ENCODE results near the gene PRAME. TPM values are rescaled to one million over a fixed set of nuclear protein-coding genes. Genes with fewer than 3 reads are reported as not detected.
"Not testable (repeated sequence)": the region's sequence is repeated elsewhere in the genome, so short reads cannot be mapped to it uniquely, and the experiment has no call there.

Gene PRAME
- total RNA-seq, 1 experiment from 2014 or later: not detected

DNA sequence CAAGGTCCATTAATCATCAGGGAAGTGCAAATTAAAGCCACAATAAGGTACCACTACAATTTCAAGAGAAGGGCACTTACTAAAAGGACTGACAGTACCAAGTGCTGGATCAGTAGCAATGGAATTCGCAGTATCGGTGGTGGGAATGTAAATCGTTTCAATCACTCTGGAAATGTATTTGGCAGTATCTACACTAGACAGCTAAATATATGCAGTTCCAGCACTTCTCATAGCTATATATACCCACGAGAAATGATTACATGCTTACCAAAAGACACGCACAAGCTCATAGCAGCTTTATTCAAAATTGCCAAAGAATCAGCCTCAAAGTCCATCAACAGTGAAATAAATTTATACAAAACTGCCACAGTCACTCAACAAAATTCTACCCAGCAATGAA lies 46.1 kb downstream of the PRAME start:
- POLR2A ChIA-PET (ENCODE audit: unreplicated experiment): no interaction called here
- no TSS peak for BruUV-seq (replicated peaks)
- H4K20me1 ChIP-seq (ENCODE audit: insufficient read depth): no peaks in the 10 kb centered on the region
- H2AFZ ChIP-seq: no peak overlapping the region
- H3K27me3 ChIP-seq (ENCODE audit: insufficient read depth, low read depth): peaks cover 42% of the 10 kb centered on the region
- 0 out of 2 replicates have a peak, but pooled peaks cover 1% of the 10 kb centered on the region for H3K4me1 ChIP-seq (replicated peaks; ENCODE audit: insufficient read depth)
- CTCF ChIA-PET: no interaction called here
- TF ChIP-seq EZH2 (IDR thresholded peaks at IDR 0.05; ENCODE audit: low read depth) (no peak), CTCF (conservative IDR thresholded peaks at IDR 0.05) (no peak)
- H3K4me3 ChIP-seq: no peak overlapping the region
- peaks cover 10% of the 10 kb centered on the region; the same call in 1 of the 2 replicates for H3K9me3 ChIP-seq (ENCODE audit: insufficient read depth, low read depth)
- H3K36me3 ChIP-seq (ENCODE audit: low read depth): no peaks in the 10 kb centered on the region
- DNase-seq: no peak
- H3K27ac ChIP-seq: no peak overlapping the region
- H3K79me2 ChIP-seq (ENCODE audit: low read depth): no peaks in the 10 kb centered on the region
- H3K4me2 ChIP-seq: no peak overlapping the region
- intact Hi-C loops (cut with micrococcal nuclease; ENCODE audit: unreplicated experiment): no loop called here
- H3K9me2 ChIP-seq (ENCODE audit: insufficient read depth): no peaks in the 10 kb centered on the region
- no peaks in the 10 kb centered on the region for H3F3A ChIP-seq (ENCODE audit: insufficient read depth, low read depth)

GRCh38 chr22:22510833-22511232 lies 48.2 kb downstream of the PRAME start:
- H2AFZ ChIP-seq; POLR2A ChIA-PET (ENCODE audit: unreplicated experiment): not testable (repeated sequence)
- CTCF ChIA-PET: interaction anchor here (0.6 kb wide), 1 partner anchor 77 kb away, joined by 9 read pairs; no protein-coding TSS in a partner anchor

GRCh38 chr22:22509912-22510311 lies 49.2 kb downstream of the PRAME start:
- H3K27ac ChIP-seq; H3K9me2 ChIP-seq (ENCODE audit: insufficient read depth); H3K4me2 ChIP-seq; H3K9me3 ChIP-seq (ENCODE audit: insufficient read depth, low read depth); H3K4me1 ChIP-seq (replicated peaks; ENCODE audit: insufficient read depth); H4K20me1 ChIP-seq (ENCODE audit: insufficient read depth); CTCF ChIA-PET; H3K79me2 ChIP-seq (ENCODE audit: low read depth); H3K36me3 ChIP-seq (ENCODE audit: low read depth); H3K4me3 ChIP-seq; POLR2A ChIA-PET (ENCODE audit: unreplicated experiment); intact Hi-C loops (cut with micrococcal nuclease; ENCODE audit: unreplicated experiment); H2AFZ ChIP-seq; H3F3A ChIP-seq (ENCODE audit: insufficient read depth, low read depth); BruUV-seq (replicated peaks); DNase-seq: not testable (repeated sequence)
- H3K27me3 ChIP-seq (ENCODE audit: insufficient read depth, low read depth): peaks cover 32% of the 10 kb centered on the region

More at GRCh38 chr22:22510833-22511232, 48.2 kb downstream of the PRAME start:
- DNase-seq; H3K9me2 ChIP-seq (ENCODE audit: insufficient read depth); H3K4me3 ChIP-seq; H3K4me1 ChIP-seq (replicated peaks; ENCODE audit: insufficient read depth); intact Hi-C loops (cut with micrococcal nuclease; ENCODE audit: unreplicated experiment); H3K27ac ChIP-seq; H3K79me2 ChIP-seq (ENCODE audit: low read depth); H3K36me3 ChIP-seq (ENCODE audit: low read depth); H3F3A ChIP-seq (ENCODE audit: insufficient read depth, low read depth); H3K9me3 ChIP-seq (ENCODE audit: insufficient read depth, low read depth); H3K4me2 ChIP-seq; H4K20me1 ChIP-seq (ENCODE audit: insufficient read depth); BruUV-seq (replicated peaks): not testable (repeated sequence)
- peaks cover 37% of the 10 kb centered on the region for H3K27me3 ChIP-seq (ENCODE audit: insufficient read depth, low read depth)

- Histone ChIP-seq H3F3A (ENCODE audit: insufficient read depth, low read depth) (no peaks in the 10 kb centered on the region), H3K4me3 (peak within 1 kb of the TSS; percentile 73), H3K9me2 (ENCODE audit: insufficient read depth) (no peaks in the 10 kb centered on the region), H3K27ac (no peak within 1 kb of the TSS), H3K4me2 (peak within 1 kb of the TSS; percentile 80), H3K9me3 (ENCODE audit: insufficient read depth, low read depth) (peaks cover 10% of the 10 kb centered on the region; the same call in 1 of the 2 replicates), H2AFZ (peak within 1 kb of the TSS; percentile 90), H4K20me1 (ENCODE audit: insufficient read depth) (no peaks in the 10 kb centered on the region), H3K79me2 (ENCODE audit: low read depth) (no peaks in the 10 kb centered on the region), H3K4me1 (replicated peaks; ENCODE audit: insufficient read depth) (0 out of 2 replicates have a peak, but pooled peaks cover 4% of the 10 kb centered on the region), H3K36me3 (ENCODE audit: low read depth) (no peaks in the 10 kb centered on the region), H3K27me3 (ENCODE audit: insufficient read depth, low read depth) (peaks cover 18% of the 10 kb centered on the region)
- BruUV-seq (replicated peaks): no TSS peak
- DNase-seq: peak; percentile 51 to 74
- intact Hi-C loops (cut with micrococcal nuclease; ENCODE audit: unreplicated experiment): no loop called here
- CTCF ChIA-PET: interaction anchor here (1.0 kb wide), 1 partner anchor 301 kb away, joined by 5 read pairs; no protein-coding TSS in a partner anchor
- POLR2A ChIA-PET (ENCODE audit: unreplicated experiment): no interaction called here
- TF ChIP-seq EZH2 (IDR thresholded peaks at IDR 0.05; ENCODE audit: low read depth) (no peak), CTCF (conservative IDR thresholded peaks at IDR 0.05) (peak; percentile 66)
These were observed 50.5 kb downstream of the PRAME start, which contains the start of gene ZNF280B for GRCh38 chr22:22508274-22509176. Gene ZNF280B, minus strand, starts transcription at chr22:22508742. Its CDS starts 19,344 bp downstream, at chr22:22489398.
